Stimulated activated CD4-positive, alpha-beta T cell treated with anti-CD3 and anti-CD28 coated beads, Interleukin-4, amount 100 ng/mL, for 1 hour (primary cell): ENCODE results near the gene TMEM221.

Experiments used
- DNase-seq: peaks from one replicate; pipeline ENCODE4 v3.0.0-alpha.2; 2020

TMEM221 gene

GRCh38 chr19:17404015-17404414 is 44.5 kb downstream of the TMEM221 start:
- DNase-seq: no peak

DNA sequence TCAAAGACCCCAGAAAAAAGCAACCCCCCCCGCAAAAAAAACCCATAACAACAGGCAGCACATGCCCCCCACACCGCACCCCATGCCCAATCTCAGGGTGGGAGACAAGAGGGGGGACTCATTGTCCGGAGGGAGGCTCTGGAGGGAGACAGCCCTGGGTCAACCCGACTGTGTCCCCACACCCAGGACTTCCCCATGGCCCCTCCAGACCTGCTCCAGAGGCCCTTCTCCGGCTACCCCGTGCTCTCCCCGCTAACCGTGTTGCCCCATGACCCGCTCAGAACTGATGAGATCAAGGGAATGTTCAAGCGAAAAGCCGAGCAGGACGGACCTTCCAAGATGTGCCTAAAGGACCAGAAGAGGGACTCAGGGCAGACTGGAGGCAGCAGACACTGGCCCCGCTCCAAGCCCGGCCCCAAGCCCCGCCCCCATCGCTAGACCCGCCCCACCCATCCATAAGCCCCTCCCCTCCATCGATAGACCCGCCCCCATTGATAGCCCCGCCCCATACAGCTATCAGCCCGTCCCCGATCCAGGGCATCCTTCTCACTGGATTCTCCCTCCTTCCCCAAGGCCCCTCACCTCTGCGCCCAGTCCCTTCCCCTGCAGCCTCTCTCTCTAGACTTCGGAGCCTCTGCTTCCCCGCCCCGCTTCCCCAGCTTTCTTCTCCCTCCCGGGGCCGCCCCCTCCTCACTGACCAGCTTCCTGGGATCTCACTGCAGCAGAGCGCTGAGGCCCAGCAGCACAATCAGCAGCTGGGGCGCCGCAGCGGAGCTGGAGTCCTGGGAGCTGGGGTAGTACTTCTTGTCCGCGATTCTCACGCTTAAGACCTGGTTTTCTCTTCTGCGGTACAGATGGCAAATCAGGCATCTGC is 45.2 kb downstream of the TMEM221 start:
- DNase-seq: peak; percentile 59

GRCh38 chr19:17401628-17402027 is 46.8 kb downstream of the TMEM221 start:
- no peak for DNase-seq

DNA sequence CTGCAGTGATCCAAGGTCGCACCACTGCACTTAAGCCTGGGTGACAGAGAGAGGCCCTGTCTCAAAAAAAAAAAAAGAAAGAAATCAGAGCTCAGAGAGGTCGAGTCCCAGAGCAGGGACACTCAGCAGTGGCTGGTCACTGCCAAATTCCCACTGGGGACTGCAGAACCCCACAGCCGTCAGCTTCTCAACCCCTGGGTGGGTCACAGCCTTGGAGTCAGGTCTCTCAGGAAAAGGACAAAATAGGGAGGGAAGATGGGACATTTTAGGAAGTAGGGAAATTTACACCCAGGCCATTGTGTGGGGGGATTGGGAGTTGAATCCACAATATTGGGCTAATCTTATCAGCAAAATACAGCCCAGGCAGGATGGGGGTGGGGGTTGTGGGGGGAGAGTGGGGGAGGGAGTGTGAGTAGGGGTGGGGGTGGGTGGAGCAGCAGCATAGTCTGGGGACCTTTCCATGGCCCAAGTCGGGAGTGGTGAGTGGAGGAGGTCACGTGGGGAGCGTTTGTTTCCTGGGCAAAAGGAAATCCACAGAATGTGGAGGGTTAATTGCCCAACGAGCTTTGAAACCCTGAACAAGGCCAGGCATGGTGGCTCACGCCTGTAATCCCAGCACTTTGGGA is 49.5 kb downstream of the TMEM221 start:
- no peak for DNase-seq

- DNase-seq: peak; percentile 76
Measured at GRCh38 chr19:17394891-17395415, 53.5 kb downstream of the TMEM221 start.

DNA sequence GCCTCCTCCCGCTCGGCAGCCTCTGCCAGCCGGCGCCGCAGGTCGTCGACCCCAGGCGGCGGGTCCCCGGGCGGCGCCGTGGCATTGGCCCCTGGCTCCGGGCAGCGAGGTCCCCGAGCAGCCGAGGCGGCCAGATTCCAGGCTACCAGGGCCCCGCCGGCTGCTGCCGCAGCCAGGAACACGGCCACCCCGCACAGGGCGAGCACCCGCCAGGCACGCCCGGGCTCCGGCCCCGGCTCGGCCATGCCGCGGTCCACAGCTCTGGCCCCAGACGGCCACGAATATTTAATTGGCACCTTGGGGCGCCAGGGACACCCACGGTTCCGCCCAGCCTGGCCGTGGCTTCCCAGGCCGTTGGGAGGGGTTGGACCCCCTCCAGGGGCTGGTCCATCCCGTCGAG is 54.6 kb downstream of the TMEM221 start, which contains the start of gene CCDC194:
Gene CCDC194 (minus strand): TSS at position 283 of the 400 bp plus-strand sequence. CDS start 38 bp downstream, at position 245.
- no peak for DNase-seq

DNA sequence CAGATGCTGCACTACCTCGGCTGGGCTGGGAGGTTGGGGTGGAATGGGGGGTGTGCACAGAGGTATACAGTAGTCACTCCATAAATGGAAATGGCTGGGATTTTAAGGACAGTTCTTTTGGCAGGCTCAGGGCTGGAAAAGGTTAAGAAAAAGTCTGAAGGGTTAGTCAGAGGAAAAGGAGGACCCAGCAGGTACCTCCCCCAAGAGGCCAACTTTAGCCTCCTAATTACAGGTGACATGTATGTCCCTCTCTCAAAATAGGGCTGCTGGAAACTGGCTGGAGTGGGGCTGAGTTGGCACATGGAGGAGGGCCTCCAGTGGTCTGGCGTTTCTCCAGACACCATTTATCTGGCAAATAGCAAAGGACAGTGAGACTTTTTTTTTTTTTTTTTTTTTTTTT is 55.5 kb downstream of the TMEM221 start:
- DNase-seq: no peak

DNA sequence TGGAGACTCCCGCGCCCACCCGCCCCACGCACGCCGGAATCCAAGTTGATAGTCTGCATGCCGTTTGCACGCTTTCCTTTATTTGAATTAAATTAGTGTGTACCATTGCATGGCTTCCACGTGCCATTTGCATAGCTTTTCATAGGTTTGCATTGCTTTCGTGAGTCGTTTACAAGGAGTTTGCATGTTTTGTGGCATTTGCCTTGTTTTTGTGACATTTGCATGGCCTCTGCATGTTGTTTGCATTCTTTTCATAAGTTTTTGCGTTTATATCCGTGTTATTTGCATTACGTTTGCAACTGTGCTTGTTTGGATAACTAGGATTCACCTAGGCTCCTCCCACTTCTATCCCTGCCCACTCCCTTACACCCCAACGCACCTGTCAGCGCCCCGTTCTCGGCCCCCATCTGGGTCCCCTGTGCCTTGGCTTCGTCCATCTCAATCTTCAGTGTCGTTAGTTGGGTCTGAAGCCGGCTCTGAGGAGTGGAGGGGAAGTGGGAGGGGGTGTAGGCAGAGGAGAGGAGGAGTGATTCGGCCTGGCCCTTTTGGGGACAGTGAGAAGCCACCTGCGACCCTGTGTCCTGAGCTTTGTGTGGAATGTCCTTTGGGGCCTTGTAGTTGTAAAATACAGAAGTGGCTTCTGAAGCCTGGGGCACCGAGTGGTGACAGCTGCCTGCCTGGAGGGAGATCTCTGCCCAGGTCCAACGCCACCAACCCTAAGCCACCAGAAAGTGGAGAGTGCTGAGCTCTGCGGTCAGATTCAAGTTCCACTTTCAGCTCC is 56.9 kb downstream of the TMEM221 start:
- DNase-seq: no peak

DNA sequence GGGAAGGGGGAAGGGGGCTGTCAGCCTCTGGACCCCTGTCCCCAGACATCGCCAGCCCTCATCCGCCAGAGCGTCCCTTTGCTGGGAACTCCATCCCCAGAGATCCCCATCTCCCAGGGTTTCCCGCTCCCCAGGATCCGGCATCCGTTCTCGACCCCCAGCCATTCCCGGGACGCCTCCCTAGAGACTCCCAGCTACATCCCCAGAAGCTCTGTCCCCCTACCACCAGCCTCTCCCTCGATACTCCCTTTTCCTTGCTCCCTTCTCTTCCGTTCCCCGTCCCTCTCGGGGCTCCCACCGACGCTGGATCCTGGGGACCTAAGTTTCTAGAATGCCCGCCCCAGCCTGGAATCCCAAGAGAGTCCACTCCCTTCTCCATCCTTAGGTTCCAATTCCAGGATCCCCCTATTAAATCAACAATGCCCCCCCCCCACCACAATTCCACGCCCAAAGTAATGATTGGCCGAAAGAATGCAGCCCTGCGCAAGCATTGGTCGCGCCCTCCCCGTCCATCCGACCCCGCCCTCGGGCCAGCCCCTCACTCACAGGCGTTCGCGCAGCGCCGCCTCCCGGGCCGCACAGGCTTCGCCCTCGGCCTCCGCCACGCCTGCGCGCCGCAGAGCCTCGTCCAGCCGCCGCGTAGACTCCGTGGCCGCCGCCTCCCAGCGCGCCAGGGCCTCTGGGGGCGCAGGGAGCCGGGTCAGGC is 57.6 kb downstream of the TMEM221 start:
- DNase-seq: peak; percentile 94

- DNase-seq: no peak
Measured at GRCh38 chr19:17389957-17390664, 58.4 kb downstream of the TMEM221 start.

DNA sequence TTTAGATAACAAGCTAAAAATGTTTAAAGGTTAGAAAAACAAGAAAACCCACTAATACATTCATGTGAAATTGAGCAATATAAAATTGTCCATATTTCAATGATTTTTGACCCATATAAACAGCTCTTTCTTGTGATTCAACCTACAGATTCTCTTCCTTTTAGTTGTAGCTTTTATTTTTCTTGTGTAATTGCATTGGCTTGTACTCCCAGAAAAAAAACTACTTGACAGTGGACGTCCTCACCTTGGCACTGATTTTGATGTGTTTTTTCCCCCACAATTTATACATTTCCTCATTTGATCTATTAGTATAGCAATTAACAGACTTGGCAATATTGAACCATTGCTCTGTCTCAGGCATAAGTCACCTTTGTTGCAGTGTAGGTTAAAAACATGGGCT is 59.2 kb downstream of the TMEM221 start:
- DNase-seq: no peak

- DNase-seq: peak; percentile 72
Measured at GRCh38 chr19:17385878-17386611, 62.4 kb downstream of the TMEM221 start.
